Lung (tissue), 12 donors: ENCODE measurements around the gene F5. TPM values are rescaled to one million over a fixed set of nuclear protein-coding genes. Genes with fewer than 3 reads are reported as not detected.
"Not testable (repeated sequence)": the region's sequence is repeated elsewhere in the genome, so short reads cannot be mapped to it uniquely, and the experiment has no call there.

Source experiments
- ATAC-seq: fragments of 200-7000 bp; cut with Tn5 transposase; one replicate; pipeline ENCODE4 v1.9.1; 2020; ENCODE audit warnings: moderate number of reproducible peaks; ENCODE audit not compliant: insufficient read depth, low FRiP score
- DNase-seq, 3 donors: peaks; one replicate each; pipeline ENCODE4 v3.0.0-alpha.2; 2013 to 2017
- H3K27ac ChIP-seq, 2 donors: one replicate each; pipeline ENCODE4 v1.5.1; 2013; ENCODE audit warnings: mild to moderate bottlenecking in 2 of 2, moderate library complexity in 2 of 2, control low read depth in 1 of 2, inconsistent platforms in 1 of 2, low read depth in 1 of 2, low read length in 1 of 2
- H3K27me3 ChIP-seq, 3 donors: one replicate each; pipeline ENCODE4 v1.5.1; 2013; ENCODE audit warnings: low read length in 2 of 3; ENCODE audit not compliant: control insufficient read depth in 3 of 3, insufficient read depth in 3 of 3
- H3K36me3 ChIP-seq, 4 donors: one replicate each; pipeline ENCODE4 v1.5.1; 2013; ENCODE audit warnings: low read length in 4 of 4, mild to moderate bottlenecking in 1 of 4, moderate library complexity in 1 of 4; ENCODE audit not compliant: control insufficient read depth in 4 of 4, insufficient read depth in 4 of 4
- H3K4me1 ChIP-seq, 5 donors: one replicate each; pipeline ENCODE4 v1.5.1; 2013; ENCODE audit warnings: low read length in 5 of 5, mild to moderate bottlenecking in 2 of 5, moderate library complexity in 1 of 5; ENCODE audit not compliant: control insufficient read depth in 5 of 5, insufficient read depth in 5 of 5
- H3K4me3 ChIP-seq: one replicate; pipeline ENCODE4 v1.5.1; 2013; ENCODE audit warnings: mild to moderate bottlenecking, control low read depth, moderate library complexity
- H3K9ac ChIP-seq, 2 donors: one replicate each; pipeline ENCODE4 v1.5.1; 2013; ENCODE audit warnings: low read length in 2 of 2, control low read depth in 1 of 2; ENCODE audit not compliant: insufficient read depth in 1 of 2
- H3K9me3 ChIP-seq, 4 donors: one replicate each; pipeline ENCODE4 v1.5.1; 2013; ENCODE audit warnings: low read length in 3 of 4, mild to moderate bottlenecking in 1 of 4, moderate library complexity in 1 of 4; ENCODE audit not compliant: control insufficient read depth in 4 of 4, insufficient read depth in 3 of 4
- WGBS, 2 donors: extraction: QIAGEN DNeasy Blood & Tissue Kit; methylation state at CpG; one replicate each; pipeline ENCODE4 v1.1.7; 2013; 5-methylcytosine and 5-hydroxymethylcytosine counted together
- polyA plus RNA-seq, 2 donors: library from polyadenylated mRNA; stranded (reverse); fragments of 200-250 nt; gene quantifications; one replicate each; pipeline ENCODE4 v1.2.1, GENCODE V29; 2013
- total RNA-seq, 2 donors: library from RNA; depleted of rRNA in 1 of 2; stranded (reverse); fragments of >200 nt in 1 of 2; gene quantifications; one replicate each; pipeline ENCODE4 v1.2.1, GENCODE V29; 2014 to 2021
- TF ChIP-seq, protein P1 (sequence below): IDR thresholded peaks from 2 replicates; pipeline ENCODE4 v1.5.1; 2012; ENCODE audit warnings: mild to moderate bottlenecking; ENCODE audit errors: control extremely low read depth, extremely low read depth
- donor health status: control.
- donor health status: control.
- donor health status: Bipolar disorder and iron deficiency.
- donor health status: healthy.
- donor health status: DM: yes; HTN: yes; CAD: no.

F5 gene
- total and polyA plus RNA-seq, 4 donors: 0.74 to 5.3 (median 2.4) TPM

DNA sequence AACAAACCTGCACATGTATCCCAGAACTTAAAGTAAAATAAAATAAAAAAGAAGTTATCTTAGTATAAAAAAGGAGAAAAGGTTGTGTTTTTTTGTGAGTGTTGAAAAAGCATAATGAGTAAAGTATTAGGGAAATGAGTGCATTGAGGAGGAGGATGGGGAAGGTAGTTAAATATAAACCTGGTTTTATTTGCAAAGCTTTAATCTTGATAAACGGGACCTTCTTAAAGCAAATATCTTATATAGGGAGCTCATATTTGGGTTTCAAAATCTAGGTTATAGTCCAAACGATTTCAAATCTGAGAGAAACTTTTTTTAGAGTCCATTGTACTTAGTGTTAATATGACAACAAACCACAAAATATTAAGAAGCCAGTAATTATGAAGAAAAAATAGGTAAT, 78.9 kb downstream of the F5 start:
- no peak for DNase-seq
- no peak for ATAC-seq

DNA sequence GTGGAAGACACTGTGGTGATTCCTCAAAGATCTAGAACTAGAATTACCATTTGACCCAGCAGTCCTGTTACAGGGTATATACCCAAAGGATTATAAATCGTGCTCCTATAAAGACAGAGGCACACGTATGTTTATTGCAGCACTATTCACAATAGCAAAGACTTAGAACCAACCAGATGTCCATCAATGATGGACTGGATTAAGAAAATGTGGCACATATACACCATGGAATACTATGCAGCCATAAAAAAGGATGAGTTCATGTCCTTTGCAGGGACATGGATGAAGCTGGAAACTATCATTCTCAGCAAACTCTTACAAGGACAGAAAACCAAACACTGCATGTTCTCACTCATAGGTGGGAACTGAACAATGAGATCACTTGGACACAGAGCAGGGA, 82.7 kb downstream of the F5 start:
- H3K27me3 ChIP-seq, H3K9me3 ChIP-seq, DNase-seq, ATAC-seq, H3K4me3 ChIP-seq, H3K9ac ChIP-seq, H3K36me3 ChIP-seq, H3K4me1 ChIP-seq, H3K27ac ChIP-seq: not testable (repeated sequence)
- WGBS, 2 donors: 96 to 98% methylated on average over 2 of the region's 2 CpGs

More for the DNA sequence above, 78.9 kb downstream of the F5 start:
- WGBS, 2 donors: 60 to 85% methylated on average over 2 of the region's 2 CpGs
- H3K4me3 ChIP-seq: no peak overlapping the region
- H3K9ac ChIP-seq: no peak overlapping the region
- H3K9me3 ChIP-seq: no peaks in the 10 kb centered on the region
- no peak overlapping the region for H3K27ac ChIP-seq
- peaks cover 0 to 18% (median 1%) of the 10 kb centered on the region in 5 donors for H3K4me1 ChIP-seq
- TF ChIP-seq, protein P1, sequence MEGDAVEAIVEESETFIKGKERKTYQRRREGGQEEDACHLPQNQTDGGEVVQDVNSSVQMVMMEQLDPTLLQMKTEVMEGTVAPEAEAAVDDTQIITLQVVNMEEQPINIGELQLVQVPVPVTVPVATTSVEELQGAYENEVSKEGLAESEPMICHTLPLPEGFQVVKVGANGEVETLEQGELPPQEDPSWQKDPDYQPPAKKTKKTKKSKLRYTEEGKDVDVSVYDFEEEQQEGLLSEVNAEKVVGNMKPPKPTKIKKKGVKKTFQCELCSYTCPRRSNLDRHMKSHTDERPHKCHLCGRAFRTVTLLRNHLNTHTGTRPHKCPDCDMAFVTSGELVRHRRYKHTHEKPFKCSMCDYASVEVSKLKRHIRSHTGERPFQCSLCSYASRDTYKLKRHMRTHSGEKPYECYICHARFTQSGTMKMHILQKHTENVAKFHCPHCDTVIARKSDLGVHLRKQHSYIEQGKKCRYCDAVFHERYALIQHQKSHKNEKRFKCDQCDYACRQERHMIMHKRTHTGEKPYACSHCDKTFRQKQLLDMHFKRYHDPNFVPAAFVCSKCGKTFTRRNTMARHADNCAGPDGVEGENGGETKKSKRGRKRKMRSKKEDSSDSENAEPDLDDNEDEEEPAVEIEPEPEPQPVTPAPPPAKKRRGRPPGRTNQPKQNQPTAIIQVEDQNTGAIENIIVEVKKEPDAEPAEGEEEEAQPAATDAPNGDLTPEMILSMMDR: no peak
- H3K27me3 ChIP-seq: no peaks in the 10 kb centered on the region
- no peaks in the 10 kb centered on the region for H3K36me3 ChIP-seq

DNA sequence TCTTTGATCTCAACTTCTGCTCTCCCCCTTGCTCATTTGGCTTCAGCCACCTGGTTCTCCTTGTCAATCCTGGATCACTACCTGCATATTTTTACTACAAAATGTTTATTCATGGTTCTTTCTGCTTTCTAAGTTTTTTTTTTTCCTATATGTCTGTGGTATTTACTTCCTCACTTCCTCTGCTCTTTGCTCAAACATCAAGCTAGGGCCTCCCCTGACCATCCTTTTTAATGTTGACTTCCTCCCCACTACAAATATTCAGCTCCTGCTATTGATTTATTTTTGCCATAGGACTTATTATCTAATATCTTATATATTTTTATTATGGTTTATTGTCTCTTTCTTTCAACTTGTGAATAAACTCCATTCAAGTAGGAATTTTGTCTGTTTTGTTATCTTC, 86.5 kb downstream of the F5 start:
- H3K4me3 ChIP-seq: no peak overlapping the region
- no peak for ATAC-seq
- H3K27me3 ChIP-seq: no peaks in the 10 kb centered on the region
- no peak overlapping the region for H3K27ac ChIP-seq
- no peaks in the 10 kb centered on the region for H3K9me3 ChIP-seq
- DNase-seq: no peak
- peaks cover 0 to 3% (median 0%) of the 10 kb centered on the region in 5 donors for H3K4me1 ChIP-seq
- H3K9ac ChIP-seq: no peak overlapping the region
- TF ChIP-seq, protein P1: no peak
- no peaks in the 10 kb centered on the region for H3K36me3 ChIP-seq

DNA sequence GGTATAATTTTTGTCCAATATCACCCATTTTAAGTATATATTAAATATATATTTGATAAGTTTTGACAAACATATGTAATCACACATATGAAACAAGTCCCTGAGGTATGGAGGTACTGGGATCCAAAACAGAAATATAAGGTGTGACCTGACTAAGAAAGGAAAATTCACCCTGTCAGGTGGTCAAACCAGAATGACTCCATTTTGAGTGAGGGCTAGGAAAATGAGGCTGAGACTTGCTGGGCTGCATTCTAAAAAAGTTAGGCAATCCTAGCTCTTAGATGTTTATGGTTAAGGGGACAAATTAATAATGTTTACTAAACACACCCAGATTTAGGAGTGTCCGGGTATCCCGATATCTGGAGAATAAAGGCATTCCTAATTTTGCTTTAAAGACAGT, 89.0 kb downstream of the F5 start:
- Histone ChIP-seq H3K36me3 (no peaks in the 10 kb centered on the region), H3K27me3 (no peaks in the 10 kb centered on the region), H3K4me3 (no peak overlapping the region), H3K27ac (no peak overlapping the region), H3K9ac (no peak overlapping the region), H3K9me3 (no peaks in the 10 kb centered on the region), H3K4me1 (peaks cover 0 to 8% (median 0%) of the 10 kb centered on the region in 5 donors)
- ATAC-seq (no peak), DNase-seq (no peak)
- 73 to 87% methylated on average over 2 of the region's 2 CpGs for WGBS, 2 donors
- TF ChIP-seq, protein P1: no peak
